ENCODE results near the gene ENTPD3.
A peak's percentile ranks its signal among the peaks of the same experiment; 100 is the strongest.

Gene ENTPD3

GRCh38 chr3:40452057-40452456, 65.1 kb downstream of the ENTPD3 start:
- POLR2A ChIA-PET: interaction anchor here (0.7 kb wide), 1 partner anchor 20 kb away, joined by 3 read pairs; no protein-coding TSS in a partner anchor
- CTCF ChIA-PET: interaction anchor here (0.8 to 1.7 kb wide), 3 partner anchors 11 to 56 kb away, joined by 3 to 5 read pairs (median 4); no protein-coding TSS in a partner anchor
- Histone ChIP-seq H3K27ac (ENCODE audit: insufficient read depth in 1 of 2, low read depth in 1 of 2, low read length in 2 of 2, poor library complexity in 1 of 2, severe bottlenecking in 2 of 2) (peak overlapping the region; percentile 83 to 92), H3K4me3 (ENCODE audit: control insufficient read depth in 1 of 7, extremely low read depth in 1 of 7, insufficient read depth in 4 of 7, low read depth in 2 of 7, low read length in 6 of 7) (peak overlapping the region in 6 of 7 experiments; percentile 58 to 87 (median 80)), H3K27me3 (replicated peaks in 2 of 5; ENCODE audit: control insufficient read depth in 4 of 5, insufficient read depth in 5 of 5, low read length in 4 of 5) (no peaks in the 10 kb centered on the region), H3K36me3 (ENCODE audit: control insufficient read depth in 4 of 4, insufficient read depth in 4 of 4, low read length in 3 of 4) (no peaks in the 10 kb centered on the region), H3K9me3 (ENCODE audit: control extremely low read depth in 1 of 5, control insufficient read depth in 4 of 5, insufficient read depth in 2 of 5, low read depth in 1 of 5, low read length in 4 of 5) (no peaks in the 10 kb centered on the region), H3K4me1 (ENCODE audit: control extremely low read depth in 1 of 4, control insufficient read depth in 4 of 4, insufficient read depth in 4 of 4, low read length in 3 of 4) (peaks cover 13 to 27% (median 18%) of the 10 kb centered on the region in 4 experiments)
- no peak for DNase-seq
- 92% methylated on average over 1 of the region's 1 CpG for WGBS (ENCODE audit: insufficient coverage)

DNA sequence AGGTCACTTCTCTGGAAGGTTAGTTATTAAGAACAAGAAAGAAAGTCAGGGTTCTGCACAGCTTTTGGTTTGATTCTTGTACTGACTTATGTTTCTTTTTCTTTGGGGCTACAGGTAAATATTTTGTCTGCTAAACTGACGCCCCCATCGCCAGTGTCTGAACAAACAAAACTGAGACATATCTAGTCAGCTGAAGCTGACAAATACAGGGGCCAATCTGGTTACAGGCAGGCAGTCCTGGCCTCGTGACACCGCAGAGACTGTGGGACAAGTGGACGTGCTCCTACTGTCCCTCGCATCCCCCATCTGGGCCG, 65.5 kb downstream of the ENTPD3 start:
- Histone ChIP-seq H3K27me3 (replicated peaks in 2 of 5; ENCODE audit: control insufficient read depth in 4 of 5, insufficient read depth in 5 of 5, low read length in 4 of 5) (no peaks in the 10 kb centered on the region), H3K4me1 (ENCODE audit: control extremely low read depth in 1 of 4, control insufficient read depth in 4 of 4, insufficient read depth in 4 of 4, low read length in 3 of 4) (peaks cover 14 to 27% (median 18%) of the 10 kb centered on the region in 4 experiments), H3K27ac (ENCODE audit: insufficient read depth in 1 of 2, low read depth in 1 of 2, low read length in 2 of 2, poor library complexity in 1 of 2, severe bottlenecking in 2 of 2) (peak overlapping the region; percentile 83 to 92), H3K4me3 (ENCODE audit: control insufficient read depth in 1 of 7, extremely low read depth in 1 of 7, insufficient read depth in 4 of 7, low read depth in 2 of 7, low read length in 6 of 7) (peak overlapping the region; percentile 58 to 87 (median 80)), H3K36me3 (ENCODE audit: control insufficient read depth in 4 of 4, insufficient read depth in 4 of 4, low read length in 3 of 4) (no peaks in the 10 kb centered on the region), H3K9me3 (ENCODE audit: control extremely low read depth in 1 of 5, control insufficient read depth in 4 of 5, insufficient read depth in 2 of 5, low read depth in 1 of 5, low read length in 4 of 5) (no peaks in the 10 kb centered on the region)
- ChIA-PET POLR2A (interaction anchor here (0.6 to 0.7 kb wide), 2 partner anchors 20 to 71 kb away, joined by 3 read pairs; no protein-coding TSS in a partner anchor), CTCF (interaction anchor here (1.1 to 1.7 kb wide), 2 partner anchors 29 to 55 kb away, joined by 4 to 5 read pairs; no protein-coding TSS in a partner anchor)
- WGBS (ENCODE audit: insufficient coverage): 3% methylated on average over 7 of the region's 7 CpGs
- no peak for DNase-seq

DNA sequence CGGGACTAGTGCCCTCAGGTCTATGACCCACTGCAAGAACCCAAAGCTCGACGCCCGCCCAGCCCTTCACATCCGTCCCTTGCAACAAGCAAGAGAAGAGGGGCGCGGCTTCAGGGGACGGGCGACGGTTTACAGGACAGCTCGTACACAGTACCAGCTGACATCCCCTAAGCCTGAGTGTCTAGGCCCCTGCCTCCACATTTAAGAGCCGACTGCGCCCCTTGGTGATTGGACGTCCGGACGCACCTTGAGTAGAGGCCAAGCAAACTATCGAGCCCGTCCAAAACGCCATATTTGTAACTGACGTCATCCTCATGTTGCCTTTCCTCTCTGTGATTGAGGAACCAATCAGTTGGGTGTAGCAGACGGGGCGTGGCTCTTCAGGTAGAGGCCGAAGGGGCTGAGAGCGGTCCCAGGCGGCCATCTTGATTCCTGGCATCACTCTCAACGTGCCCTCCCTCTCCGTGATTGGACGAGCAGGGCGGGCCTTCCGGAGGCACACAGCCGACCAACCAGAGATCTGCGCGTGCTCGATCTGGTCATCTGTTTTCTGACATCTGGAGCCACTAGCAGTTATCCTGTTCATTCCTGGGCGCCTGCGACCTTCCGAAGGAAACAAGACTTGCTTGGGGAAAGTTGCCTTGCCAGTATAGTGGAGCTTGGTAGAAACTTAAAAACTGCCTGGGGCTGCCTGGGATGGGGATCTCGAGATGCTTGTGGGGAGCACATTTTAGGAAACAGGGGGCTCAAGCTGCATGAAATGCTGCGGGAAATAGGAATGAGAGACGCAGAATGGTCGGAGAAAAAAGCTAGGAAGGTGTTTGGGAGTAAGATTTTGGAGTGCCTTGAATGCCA, 66.1 kb downstream of the ENTPD3 start:
- no peaks in the 10 kb centered on the region for H3K9me3 ChIP-seq (ENCODE audit: control extremely low read depth in 1 of 5, control insufficient read depth in 4 of 5, insufficient read depth in 2 of 5, low read depth in 1 of 5, low read length in 4 of 5)
- H3K27me3 ChIP-seq (replicated peaks in 2 of 5; ENCODE audit: control insufficient read depth in 4 of 5, insufficient read depth in 5 of 5, low read length in 4 of 5): no peaks in the 10 kb centered on the region
- H3K36me3 ChIP-seq (ENCODE audit: control insufficient read depth in 4 of 4, insufficient read depth in 4 of 4, low read length in 3 of 4): peaks cover 0 to 4% (median 0%) of the 10 kb centered on the region in 4 experiments
- H3K27ac ChIP-seq (ENCODE audit: insufficient read depth in 1 of 2, low read depth in 1 of 2, low read length in 2 of 2, poor library complexity in 1 of 2, severe bottlenecking in 2 of 2): peak overlapping the region; percentile 83 to 92
- H3K4me3 ChIP-seq (ENCODE audit: control insufficient read depth in 1 of 7, extremely low read depth in 1 of 7, insufficient read depth in 4 of 7, low read depth in 2 of 7, low read length in 6 of 7): peak overlapping the region; percentile 58 to 87 (median 80)
- ChIA-PET POLR2A (interaction anchor here (0.6 to 0.7 kb wide), 2 partner anchors 21 to 71 kb away, joined by 3 read pairs; no protein-coding TSS in a partner anchor), CTCF (interaction anchor here (1.7 kb wide), 1 partner anchor 29 kb away, joined by 5 read pairs; no protein-coding TSS in a partner anchor)
- peaks cover 18 to 33% (median 24%) of the 10 kb centered on the region in 4 experiments for H3K4me1 ChIP-seq (ENCODE audit: control extremely low read depth in 1 of 4, control insufficient read depth in 4 of 4, insufficient read depth in 4 of 4, low read length in 3 of 4)
- 0% methylated on average over 32 of the region's 41 CpGs for WGBS (ENCODE audit: insufficient coverage)
- DNase-seq: peak; percentile 99 to 100 (median 99)

- CTCF ChIA-PET: interaction anchor here (1.2 to 1.7 kb wide), 2 partner anchors 9 to 28 kb away, joined by 3 to 5 read pairs; no protein-coding TSS in a partner anchor
- 44% methylated on average over 2 of the region's 6 CpGs for WGBS (ENCODE audit: insufficient coverage)
- peak overlapping the region in 5 of 7 experiments; percentile 58 to 87 (median 80) for H3K4me3 ChIP-seq (ENCODE audit: control insufficient read depth in 1 of 7, extremely low read depth in 1 of 7, insufficient read depth in 4 of 7, low read depth in 2 of 7, low read length in 6 of 7)
- no peaks in the 10 kb centered on the region for H3K27me3 ChIP-seq (replicated peaks in 2 of 5; ENCODE audit: control insufficient read depth in 4 of 5, insufficient read depth in 5 of 5, low read length in 4 of 5)
- H3K9me3 ChIP-seq (ENCODE audit: control extremely low read depth in 1 of 5, control insufficient read depth in 4 of 5, insufficient read depth in 2 of 5, low read depth in 1 of 5, low read length in 4 of 5): no peaks in the 10 kb centered on the region
- peak overlapping the region in 1 of 2 experiments; percentile 92 for H3K27ac ChIP-seq (ENCODE audit: insufficient read depth in 1 of 2, low read depth in 1 of 2, low read length in 2 of 2, poor library complexity in 1 of 2, severe bottlenecking in 2 of 2)
- H3K36me3 ChIP-seq (ENCODE audit: control insufficient read depth in 4 of 4, insufficient read depth in 4 of 4, low read length in 3 of 4): peaks cover 0 to 12% (median 4%) of the 10 kb centered on the region in 4 experiments
- DNase-seq: no peak
- H3K4me1 ChIP-seq (ENCODE audit: control extremely low read depth in 1 of 4, control insufficient read depth in 4 of 4, insufficient read depth in 4 of 4, low read length in 3 of 4): peaks cover 21 to 41% (median 32%) of the 10 kb centered on the region in 4 experiments
- POLR2A ChIA-PET: interaction anchor here (0.6 kb wide), 1 partner anchor 753 kb away, joined by 3 read pairs; no protein-coding TSS in a partner anchor
These were observed 66.9 kb downstream of the ENTPD3 start for GRCh38 chr3:40453933-40454332.

GRCh38 chr3:40455328-40455727, 68.3 kb downstream of the ENTPD3 start:
- ChIA-PET POLR2A (no interaction called here), CTCF (no interaction called here)
- 100% methylated on average over 4 of the region's 4 CpGs for WGBS (ENCODE audit: insufficient coverage)
- DNase-seq: no peak
- H3K4me3 ChIP-seq (ENCODE audit: control insufficient read depth in 1 of 7, extremely low read depth in 1 of 7, insufficient read depth in 4 of 7, low read depth in 2 of 7, low read length in 6 of 7): no peak overlapping the region
- no peak overlapping the region for H3K27ac ChIP-seq (ENCODE audit: insufficient read depth in 1 of 2, low read depth in 1 of 2, low read length in 2 of 2, poor library complexity in 1 of 2, severe bottlenecking in 2 of 2)
- peaks cover 21 to 43% (median 35%) of the 10 kb centered on the region in 4 experiments for H3K4me1 ChIP-seq (ENCODE audit: control extremely low read depth in 1 of 4, control insufficient read depth in 4 of 4, insufficient read depth in 4 of 4, low read length in 3 of 4)
- H3K36me3 ChIP-seq (ENCODE audit: control insufficient read depth in 4 of 4, insufficient read depth in 4 of 4, low read length in 3 of 4): peaks cover 5 to 24% (median 12%) of the 10 kb centered on the region in 4 experiments
- H3K9me3 ChIP-seq (ENCODE audit: control extremely low read depth in 1 of 5, control insufficient read depth in 4 of 5, insufficient read depth in 2 of 5, low read depth in 1 of 5, low read length in 4 of 5): no peaks in the 10 kb centered on the region
- no peaks in the 10 kb centered on the region for H3K27me3 ChIP-seq (replicated peaks in 2 of 5; ENCODE audit: control insufficient read depth in 4 of 5, insufficient read depth in 5 of 5, low read length in 4 of 5)

GRCh38 chr3:40456279-40456939, 69.4 kb downstream of the ENTPD3 start:
- ChIA-PET CTCF (interaction anchor here (1.6 kb wide), 1 partner anchor 19 kb away, joined by 5 read pairs; no protein-coding TSS in a partner anchor), POLR2A (no interaction called here)
- no peaks in the 10 kb centered on the region for H3K9me3 ChIP-seq (ENCODE audit: control extremely low read depth in 1 of 5, control insufficient read depth in 4 of 5, insufficient read depth in 2 of 5, low read depth in 1 of 5, low read length in 4 of 5)
- H3K36me3 ChIP-seq (ENCODE audit: control insufficient read depth in 4 of 4, insufficient read depth in 4 of 4, low read length in 3 of 4): peaks cover 5 to 32% (median 21%) of the 10 kb centered on the region in 4 experiments
- 59% methylated on average over 20 of the region's 29 CpGs for WGBS (ENCODE audit: insufficient coverage)
- peak overlapping the region; percentile 77 to 92 for H3K27ac ChIP-seq (ENCODE audit: insufficient read depth in 1 of 2, low read depth in 1 of 2, low read length in 2 of 2, poor library complexity in 1 of 2, severe bottlenecking in 2 of 2)
- peak overlapping the region in 6 of 7 experiments; percentile 84 to 99 (median 94) for H3K4me3 ChIP-seq (ENCODE audit: control insufficient read depth in 1 of 7, extremely low read depth in 1 of 7, insufficient read depth in 4 of 7, low read depth in 2 of 7, low read length in 6 of 7)
- H3K27me3 ChIP-seq (replicated peaks in 2 of 5; ENCODE audit: control insufficient read depth in 4 of 5, insufficient read depth in 5 of 5, low read length in 4 of 5): no peaks in the 10 kb centered on the region
- no peak for DNase-seq
- H3K4me1 ChIP-seq (ENCODE audit: control extremely low read depth in 1 of 4, control insufficient read depth in 4 of 4, insufficient read depth in 4 of 4, low read length in 3 of 4): peaks cover 21 to 43% (median 35%) of the 10 kb centered on the region in 4 experiments
